GM10266 (cell line): Measurements from ENCODE around the gene BRD4.
A peak's percentile ranks its signal among the peaks of the same experiment; 100 is the strongest.

Experiments
- DNase-seq: peaks from one replicate; pipeline ENCODE4 v3.0.0; 2012; ENCODE audit errors: extremely low spot score
- CTCF ChIP-seq: IDR thresholded peaks from 2 replicates; pipeline ENCODE4 v1.5.1; 2012; ENCODE audit warnings: mild to moderate bottlenecking, low read depth; ENCODE audit not compliant: control insufficient read depth, insufficient read depth; ENCODE audit errors: missing control alignments

Gene BRD4

GRCh38 chr19:15212711-15213110 lies 119.6 kb downstream of the BRD4 start:
- no peak for TF ChIP-seq CTCF
- DNase-seq = no peak

- DNase-seq = no peak
- TF ChIP-seq CTCF = no peak
Measured at GRCh38 chr19:15210323-15210781, 122.0 kb downstream of the BRD4 start.

- DNase-seq = no peak
- no peak for TF ChIP-seq CTCF
Measured at GRCh38 chr19:15201374-15202023, 130.8 kb downstream of the BRD4 start.

DNA sequence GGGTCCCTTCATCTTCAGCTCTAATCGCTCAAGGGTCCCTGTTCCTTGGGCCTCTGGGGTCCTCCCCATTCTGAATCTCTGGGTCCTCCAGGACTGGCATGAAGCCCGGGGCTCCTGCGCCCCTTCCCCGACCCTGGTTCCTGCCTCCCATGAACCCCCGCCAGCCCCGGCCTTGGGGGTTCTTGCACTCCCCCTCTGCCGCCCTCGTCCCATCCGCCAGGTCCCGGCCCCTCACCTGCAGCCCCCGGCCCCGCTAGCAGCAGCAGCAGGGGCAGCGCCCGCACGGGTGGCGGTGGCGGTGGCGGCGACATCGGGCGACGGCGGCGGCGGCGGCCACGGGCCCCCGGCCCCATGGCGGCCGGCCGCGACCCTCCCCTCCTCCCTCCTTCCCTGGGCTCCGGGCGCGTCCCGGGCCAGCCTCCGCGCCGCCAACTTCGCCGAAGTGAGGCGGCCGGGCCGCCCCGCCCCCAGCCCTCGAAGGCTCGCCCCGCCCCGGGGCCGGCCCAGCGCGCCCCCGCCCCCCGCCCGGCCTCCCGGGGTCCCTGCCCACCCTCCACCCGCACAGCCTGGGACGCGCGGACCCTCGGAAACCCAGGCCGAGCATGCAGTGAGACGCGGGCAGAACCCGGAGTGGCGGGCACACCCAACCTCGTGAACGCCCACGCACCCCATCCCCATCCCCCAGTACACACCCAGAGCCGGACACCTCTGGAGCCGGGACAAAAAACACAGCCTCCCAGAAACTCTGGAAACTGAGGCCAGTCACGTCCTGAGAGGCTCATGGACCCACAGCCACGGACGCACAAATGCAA lies 131.6 kb downstream of the BRD4 start, which contains the start of gene NOTCH3:
NOTCH3 (minus strand) TSS at position 443 of the 812 bp plus-strand sequence; CDS start at position 353, 90 bp downstream.
- no peak for TF ChIP-seq CTCF
- peak; percentile 44 for DNase-seq

GRCh38 chr19:15199661-15200552 lies 132.4 kb downstream of the BRD4 start:
- DNase-seq = no peak
- TF ChIP-seq CTCF = no peak

DNA sequence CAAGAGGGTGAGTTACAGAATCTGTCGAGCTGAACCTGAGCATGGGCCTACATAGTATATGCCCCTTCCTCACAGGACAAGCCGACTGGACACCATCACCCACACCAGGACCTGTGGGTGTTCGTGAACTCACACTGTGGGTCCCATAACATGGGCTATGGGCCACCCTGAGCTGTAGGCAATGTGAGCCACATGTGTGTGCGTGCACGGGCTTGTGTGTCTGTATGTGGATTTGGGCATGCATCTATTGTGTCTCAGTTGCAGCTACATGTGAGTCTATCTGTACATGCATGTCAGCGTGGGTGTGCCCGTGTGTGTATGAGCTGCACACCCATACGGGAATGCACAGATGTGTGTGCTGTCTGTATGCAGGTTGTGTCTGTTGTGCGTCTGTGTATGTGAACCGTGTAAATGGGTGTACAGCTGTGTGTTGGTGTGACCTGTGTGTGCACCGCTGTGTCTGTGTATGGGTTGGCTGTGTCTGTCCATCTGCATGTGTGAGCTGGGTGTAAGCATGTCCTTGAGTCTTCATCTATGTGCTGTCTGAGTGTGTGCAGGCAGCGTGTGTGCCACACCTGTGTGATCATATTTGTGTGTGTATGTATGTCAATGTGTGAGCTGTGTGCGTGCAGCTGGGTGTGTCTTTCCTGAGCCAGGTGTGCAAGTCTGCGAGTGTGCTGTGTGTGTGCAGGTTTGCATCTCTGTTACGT lies 133.2 kb downstream of the BRD4 start:
- no peak for TF ChIP-seq CTCF
- DNase-seq = no peak
